ENCODE measurements around the gene CBX4. TPM values are rescaled to one million over a fixed set of nuclear protein-coding genes. Genes with fewer than 3 reads are reported as not detected.

The CBX4 gene
- total and polyA plus RNA-seq, 2 of the 13 experiments (the other 11 are each of a cell fraction or from before 2014, with no cell fraction given) = 25.8 to 50.8 TPM

GRCh38 chr17:79800325-79801155 lies 38.7 kb downstream of the CBX4 start (continued):
- TF ChIP-seq SNAPC4 (CRISPR knock-in tag; IDR thresholded peaks at IDR 0.05) (0 out of 2 replicates have a peak, but pooled peaks have one; percentile 30), ZNF713 (CRISPR knock-in tag; IDR thresholded peaks at IDR 0.05) (0 out of 2 replicates have a peak, but pooled peaks have one; percentile 41), IKZF4 (CRISPR knock-in tag; IDR thresholded peaks at IDR 0.05; ENCODE audit: borderline replicate concordance, low read depth, not compliant biosample characterization) (peak; percentile 87), SAP130 (CRISPR knock-in tag; IDR thresholded peaks at IDR 0.05; ENCODE audit: low read depth) (peak; percentile 48; the same call in 1 of the 2 replicates), MEF2D (CRISPR knock-in tag; IDR thresholded peaks at IDR 0.05) (0 out of 2 replicates have a peak, but pooled peaks have one; percentile 39), DMAP1 (CRISPR knock-in tag; IDR thresholded peaks at IDR 0.05) (0 out of 2 replicates have a peak, but pooled peaks have one; percentile 7), ZNF775 (CRISPR knock-in tag; IDR thresholded peaks at IDR 0.05; ENCODE audit: borderline replicate concordance) (0 out of 2 replicates have a peak, but pooled peaks have one; percentile 5), RNF219 (CRISPR knock-in tag; IDR thresholded peaks at IDR 0.05) (no peak), NCOA1 (CRISPR knock-in tag; IDR thresholded peaks at IDR 0.05) (0 out of 2 replicates have a peak, but pooled peaks have one; percentile 19), BCL3 (CRISPR knock-in tag; IDR thresholded peaks at IDR 0.05) (peak; percentile 81; the same call in 1 of the 2 replicates)
